ENCODE data around the gene DNAJC25. TPM values are rescaled to one million over a fixed set of nuclear protein-coding genes. Genes with fewer than 3 reads are reported as not detected.
"Not testable (repeated sequence)": the region's sequence is repeated elsewhere in the genome, so short reads cannot be mapped to it uniquely, and the experiment has no call there.

DNAJC25 gene
- 4.8 and 6.0 TPM in 2 replicates for total RNA-seq (2014; rRNA removed; shearing (Covaris generic))
- polyA plus RNA-seq (2015; cell fraction: cytosol; rRNA removed) = 9.1 and 10.2 TPM in 2 replicates
- polyA plus RNA-seq (2015; cell fraction: nucleus; rRNA removed) = 9.1 and 13.8 TPM in 2 replicates

DNA sequence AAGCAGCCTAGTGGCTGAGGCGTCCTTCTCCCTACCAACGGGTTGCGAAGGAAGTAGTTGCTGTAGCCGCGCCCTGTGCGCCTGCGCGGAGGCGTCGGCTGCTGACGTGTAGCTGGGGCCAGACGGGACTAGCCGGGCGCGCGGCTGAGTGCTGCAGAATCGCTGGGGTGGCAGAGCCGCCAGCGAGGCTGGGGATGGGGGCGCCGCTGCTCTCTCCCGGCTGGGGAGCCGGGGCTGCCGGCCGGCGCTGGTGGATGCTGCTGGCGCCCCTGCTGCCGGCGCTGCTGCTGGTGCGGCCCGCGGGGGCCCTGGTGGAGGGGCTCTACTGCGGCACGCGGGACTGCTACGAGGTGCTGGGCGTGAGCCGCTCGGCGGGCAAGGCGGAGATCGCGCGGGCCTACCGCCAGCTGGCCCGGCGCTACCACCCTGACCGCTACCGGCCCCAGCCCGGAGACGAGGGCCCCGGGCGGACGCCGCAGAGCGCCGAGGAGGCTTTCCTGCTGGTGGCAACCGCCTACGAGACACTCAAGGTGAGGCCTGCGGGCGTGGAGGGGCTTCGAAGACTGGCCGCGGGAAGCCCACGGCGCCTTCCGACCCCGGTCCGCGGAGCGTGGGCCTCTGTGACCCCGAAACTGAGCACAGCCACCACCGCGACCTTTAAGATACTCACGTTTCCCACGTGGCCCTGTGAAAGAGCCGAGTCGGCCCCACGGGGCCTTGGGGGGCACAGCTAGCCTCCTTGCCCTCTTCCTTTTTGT lies at the start of gene DNAJC25:
Gene DNAJC25 (plus strand): TSS at position 121 of the 758 bp plus-strand sequence. CDS start 74 bp downstream, at position 195.
- DNase-seq (ENCODE audit: low read depth) = peak; percentile 97

DNA sequence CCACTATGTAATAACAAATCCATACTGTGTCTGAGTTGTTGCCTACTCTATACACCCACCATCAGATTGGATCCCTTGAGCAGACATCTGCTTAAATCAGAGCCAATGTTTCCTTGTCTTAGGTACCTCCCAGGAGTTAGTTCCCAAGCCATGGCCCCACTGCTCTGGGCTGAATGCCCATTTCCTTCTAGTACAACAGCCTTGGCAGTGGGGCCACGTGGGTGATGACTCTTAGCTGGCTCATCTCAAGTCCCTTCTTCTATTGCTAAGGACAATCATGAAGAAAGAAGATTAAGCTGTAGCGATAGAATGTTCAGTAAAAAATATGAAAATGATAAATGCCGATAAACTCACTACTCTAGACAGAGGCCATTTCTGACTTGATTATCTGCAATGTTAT lies 48.2 kb upstream of the DNAJC25 start:
- peak; percentile 53 for DNase-seq (ENCODE audit: low read depth)

DNA sequence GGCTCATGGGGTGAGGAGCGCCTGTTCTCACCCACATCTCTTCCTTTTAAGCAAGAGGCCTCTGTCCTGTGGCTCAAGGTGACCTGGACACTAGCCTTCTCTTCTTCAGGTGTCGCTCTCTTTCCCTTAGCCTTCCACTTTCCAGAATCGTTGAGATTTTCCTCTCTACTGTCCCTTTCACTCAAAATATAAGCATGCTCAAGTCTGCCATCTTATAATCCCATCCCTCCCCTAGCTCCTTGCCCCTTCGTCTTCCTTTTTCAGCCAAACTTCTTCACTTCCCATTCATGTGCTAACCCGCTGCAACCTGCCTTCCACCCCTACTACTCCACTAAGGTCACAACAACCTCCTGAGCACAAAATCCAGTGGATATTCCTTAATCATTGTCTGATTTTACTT lies 44.8 kb upstream of the DNAJC25 start:
- DNase-seq (ENCODE audit: low read depth) = no peak

DNA sequence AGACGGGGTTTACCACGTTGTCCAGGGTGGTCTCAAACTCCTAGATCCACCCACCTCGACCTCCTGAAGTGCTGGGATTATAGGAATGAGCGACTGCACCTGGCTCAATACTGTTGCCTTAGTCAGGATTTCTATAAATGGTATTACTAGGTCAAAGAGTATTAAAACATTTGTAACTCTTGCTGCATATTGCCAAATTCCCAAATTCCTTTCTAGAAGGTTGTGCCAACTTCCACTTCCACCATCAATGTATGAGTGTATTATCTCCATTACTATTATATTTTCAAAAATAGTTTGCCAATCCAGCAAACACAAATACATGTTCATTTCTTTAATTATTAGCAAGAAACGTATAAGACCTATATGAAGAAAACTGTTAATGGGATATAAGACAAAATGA lies 42.3 kb upstream of the DNAJC25 start:
- DNase-seq (ENCODE audit: low read depth) = no peak

DNA sequence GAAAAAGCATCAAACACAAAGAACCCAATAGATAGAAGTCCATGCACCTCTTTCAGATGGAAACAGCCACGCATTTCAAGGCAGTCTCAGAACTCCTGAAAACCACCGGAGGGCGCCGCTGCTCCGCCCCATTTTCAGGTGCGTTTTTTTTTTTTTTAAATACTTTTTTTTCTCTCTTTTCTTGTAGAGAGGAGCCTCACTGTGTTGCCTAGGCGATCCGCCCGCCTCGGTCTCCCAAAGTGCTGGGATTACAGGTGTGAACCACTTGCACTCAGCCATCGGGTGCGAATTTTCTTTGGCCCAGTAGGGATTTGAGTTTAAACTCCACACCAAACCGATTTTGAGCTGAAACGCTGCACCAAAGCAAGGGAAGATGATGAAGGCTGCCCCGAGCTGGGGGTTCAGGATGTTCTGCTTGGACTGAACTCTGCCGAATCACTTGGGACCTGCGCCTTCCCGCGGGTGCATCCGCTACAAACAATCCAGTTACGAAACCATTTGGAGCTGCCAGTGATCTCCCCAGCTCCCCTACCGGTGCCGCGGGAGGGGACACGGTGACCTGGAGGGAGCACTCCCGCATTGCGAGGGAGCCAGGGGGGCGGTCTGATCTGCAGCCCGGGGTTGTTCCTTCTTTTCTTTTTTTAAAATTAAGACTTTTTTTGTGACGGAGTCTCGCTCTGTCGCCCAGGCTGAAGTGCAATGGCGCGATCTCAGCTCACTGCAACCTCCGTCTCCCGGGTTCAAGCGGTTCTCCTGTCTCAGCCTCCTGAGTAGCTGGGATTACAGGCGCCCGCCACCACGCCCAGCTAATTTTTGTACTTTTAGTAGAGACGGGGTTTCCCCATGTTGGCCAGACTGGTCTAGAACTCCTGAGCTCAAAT lies 33.0 kb upstream of the DNAJC25 start:
- DNase-seq (ENCODE audit: low read depth) = peak; percentile 56

DNA sequence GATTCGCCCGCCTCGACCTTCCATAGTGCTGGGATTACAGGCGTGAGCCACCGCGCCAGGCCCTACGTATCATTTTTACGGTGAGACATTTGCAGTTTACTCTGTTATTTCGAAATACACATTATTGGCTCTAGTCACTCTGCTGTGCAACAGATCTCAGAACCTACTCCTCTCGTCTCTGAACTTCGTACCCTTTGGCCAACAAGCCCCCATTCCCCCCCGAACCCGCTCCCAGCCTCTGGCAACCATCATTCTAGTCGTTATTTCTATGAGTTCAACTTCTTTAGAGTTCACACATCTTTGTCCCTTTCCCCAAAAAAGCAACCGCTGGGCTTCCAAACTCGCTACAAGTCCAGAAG lies 32.4 kb upstream of the DNAJC25 start:
- DNase-seq (ENCODE audit: low read depth) = no peak

DNA sequence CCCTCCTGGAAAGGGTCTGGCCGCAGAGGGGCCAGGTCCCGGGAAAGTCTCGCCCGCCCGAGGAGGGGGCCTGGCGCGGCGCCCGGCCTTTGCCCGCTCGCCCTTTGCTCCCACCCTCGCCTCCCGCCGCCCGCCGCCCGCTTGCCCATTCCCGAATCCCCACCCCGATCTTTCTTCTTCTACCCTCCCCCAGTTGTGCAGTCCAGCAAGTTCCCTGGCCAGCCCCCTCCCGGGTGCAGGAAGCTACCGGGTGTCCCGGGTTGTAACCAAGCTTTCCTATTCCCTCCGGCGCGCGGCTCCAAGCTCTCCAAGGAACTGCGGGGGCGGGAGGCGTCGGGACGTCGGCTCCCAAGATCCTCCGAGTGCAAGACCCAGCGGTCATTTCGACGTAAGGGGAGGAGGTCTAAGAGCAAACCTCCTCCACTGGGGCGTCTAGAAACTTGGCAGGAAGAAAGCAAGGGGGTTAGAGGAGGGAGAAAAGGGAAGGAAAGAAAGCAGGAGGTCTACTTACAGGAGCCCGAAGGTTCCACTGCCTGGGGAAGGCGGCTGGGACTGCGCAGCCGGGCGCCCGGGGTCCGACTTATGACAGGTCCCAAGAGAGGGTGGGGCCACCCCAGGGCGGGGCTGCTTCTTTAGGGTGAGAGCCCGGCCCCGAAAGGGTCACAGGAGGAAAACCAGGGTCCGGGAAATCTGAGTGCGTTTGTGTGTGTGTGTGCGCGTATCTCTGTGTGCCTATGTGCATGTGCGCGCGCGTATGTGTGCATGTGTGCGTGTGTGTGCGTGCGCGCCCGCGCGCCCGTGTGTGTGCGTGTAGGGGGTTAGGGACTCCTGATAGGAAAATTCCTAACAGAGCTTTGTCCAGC lies 31.8 kb upstream of the DNAJC25 start, which contains the start of gene PTGR1:
Gene PTGR1 (minus strand): TSS at position 556 of the 863 bp plus-strand sequence. CDS start 2,225 bp downstream, outside the sequence.
- DNase-seq (ENCODE audit: low read depth) = peak; percentile 35

DNA sequence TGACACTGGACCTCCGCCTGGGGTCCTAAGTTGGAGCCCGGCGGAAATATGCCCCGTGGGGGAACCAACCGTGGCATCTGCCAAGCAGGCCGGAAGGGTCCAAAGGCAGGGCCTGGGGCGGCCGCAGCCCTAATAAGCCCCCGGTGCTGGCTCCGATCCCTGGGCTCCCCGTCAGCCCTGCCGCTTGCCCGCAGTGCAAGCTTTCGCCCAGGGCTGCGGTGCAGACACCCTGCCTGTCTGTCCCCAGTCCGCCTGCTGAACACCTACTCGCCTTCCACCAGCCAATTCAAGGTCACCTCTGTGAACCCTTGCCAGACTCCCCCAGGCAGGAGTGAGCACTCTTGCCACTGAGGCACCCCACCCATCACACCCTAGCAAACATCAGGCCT lies 31.2 kb upstream of the DNAJC25 start:
- DNase-seq (ENCODE audit: low read depth) = no peak

DNA sequence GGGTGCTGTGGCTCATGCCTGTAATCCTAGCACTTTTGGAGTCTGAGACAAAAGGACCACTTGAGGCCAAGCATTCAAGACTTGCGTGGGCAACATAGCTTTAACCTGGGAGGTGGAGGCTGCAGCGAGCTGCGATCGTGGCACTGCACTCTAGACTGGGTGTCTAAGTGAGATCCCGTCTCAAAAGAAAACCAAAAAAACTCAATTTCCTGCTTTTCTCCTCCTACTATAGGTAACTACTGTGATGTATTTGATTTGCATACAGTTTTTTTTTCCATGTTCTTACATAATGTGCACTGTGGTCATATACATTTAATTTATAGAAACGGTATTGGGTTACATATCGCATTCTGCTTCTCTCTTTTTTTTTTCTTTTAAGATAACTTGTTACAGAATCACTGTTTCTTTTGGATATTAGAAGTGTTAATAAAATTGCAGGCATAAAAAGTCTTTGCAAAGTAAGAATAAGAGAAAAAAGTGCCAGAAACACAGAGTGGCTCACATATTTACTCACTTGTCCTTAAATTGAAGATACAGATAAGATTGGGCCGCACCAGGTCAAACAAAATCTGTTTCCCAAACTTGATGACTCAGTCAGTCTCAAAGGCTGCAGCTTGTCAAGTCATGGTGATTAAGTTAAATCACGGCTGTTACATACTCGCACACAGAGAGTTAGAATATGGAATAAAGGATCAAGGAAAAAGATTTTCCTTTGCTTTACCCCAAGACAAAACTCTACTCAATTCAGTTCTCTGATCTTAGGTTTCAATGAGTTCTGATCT lies 29.7 kb upstream of the DNAJC25 start:
- DNase-seq (ENCODE audit: low read depth) = no peak

DNA sequence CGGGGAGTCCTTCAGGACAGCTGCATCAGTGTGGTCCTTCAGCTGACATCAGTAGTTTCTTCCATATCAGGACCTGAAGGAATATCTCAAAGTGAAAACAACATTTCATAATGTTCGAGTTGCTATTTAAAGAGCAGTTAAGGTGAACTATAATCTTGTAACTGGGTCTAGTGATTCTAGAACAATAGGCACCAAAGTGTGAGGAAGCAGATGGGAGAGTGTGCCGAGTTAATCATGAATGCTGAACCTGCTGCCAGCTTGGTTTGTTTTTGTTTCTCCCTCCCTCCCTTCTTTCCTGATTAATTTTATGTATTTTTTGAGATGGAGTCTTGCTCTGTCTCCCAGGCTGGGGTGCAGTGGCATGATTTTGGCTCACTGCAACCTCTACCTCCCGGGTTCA lies 28.1 kb upstream of the DNAJC25 start:
- DNase-seq (ENCODE audit: low read depth) = no peak

DNA sequence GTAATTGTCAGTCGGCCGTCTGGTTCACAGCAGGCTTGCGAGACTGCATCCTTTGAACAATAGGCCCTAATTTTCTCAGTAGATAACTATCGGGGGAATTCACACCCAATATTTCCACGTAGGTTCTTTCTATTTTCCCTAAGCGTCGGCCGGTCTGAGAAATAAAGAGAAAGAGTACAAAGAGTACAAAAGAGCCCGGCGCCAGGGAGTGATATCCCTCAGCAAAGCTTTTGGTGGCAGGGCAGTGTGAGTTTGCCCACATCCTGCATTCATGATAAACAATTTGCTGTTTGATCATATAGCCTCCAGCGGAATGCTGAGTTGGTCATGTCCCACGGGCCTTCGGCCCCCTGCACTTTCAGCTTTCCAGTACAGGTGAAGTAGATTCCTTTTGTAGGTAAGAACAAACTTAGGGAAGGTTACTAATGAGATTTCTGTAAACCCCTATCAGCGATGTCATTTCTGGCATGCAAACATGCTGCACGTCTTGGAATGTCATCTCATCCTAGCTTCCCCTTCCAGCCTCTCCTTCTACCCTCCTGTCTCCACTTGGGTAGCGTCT lies 27.0 kb upstream of the DNAJC25 start:
- no peak for DNase-seq (ENCODE audit: low read depth)

DNA sequence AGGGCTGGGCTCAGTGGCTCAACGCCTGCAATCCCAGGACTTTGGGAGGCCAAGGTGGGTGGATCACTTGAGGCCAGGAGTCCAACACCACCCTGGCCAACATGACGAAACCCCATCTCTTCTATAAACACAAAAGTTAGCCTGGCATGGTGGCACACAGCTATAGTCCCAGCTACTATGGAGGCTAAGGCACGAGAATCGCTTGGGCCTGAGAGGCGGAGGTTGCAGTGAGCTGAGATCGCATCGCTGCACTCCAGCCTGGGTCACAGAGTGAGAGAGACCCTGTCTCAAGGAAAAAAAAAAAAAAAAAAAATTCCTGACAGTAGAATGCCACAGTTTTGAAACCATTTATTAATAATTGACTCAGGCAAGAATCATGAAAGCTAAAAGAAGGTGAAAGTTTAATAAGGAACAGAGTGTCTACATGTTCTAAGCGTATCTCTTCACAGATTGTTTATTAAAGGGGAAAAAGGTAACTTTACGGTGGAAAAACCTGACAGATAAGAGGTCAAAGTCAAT lies 26.0 kb upstream of the DNAJC25 start:
- no peak for DNase-seq (ENCODE audit: low read depth)

DNA sequence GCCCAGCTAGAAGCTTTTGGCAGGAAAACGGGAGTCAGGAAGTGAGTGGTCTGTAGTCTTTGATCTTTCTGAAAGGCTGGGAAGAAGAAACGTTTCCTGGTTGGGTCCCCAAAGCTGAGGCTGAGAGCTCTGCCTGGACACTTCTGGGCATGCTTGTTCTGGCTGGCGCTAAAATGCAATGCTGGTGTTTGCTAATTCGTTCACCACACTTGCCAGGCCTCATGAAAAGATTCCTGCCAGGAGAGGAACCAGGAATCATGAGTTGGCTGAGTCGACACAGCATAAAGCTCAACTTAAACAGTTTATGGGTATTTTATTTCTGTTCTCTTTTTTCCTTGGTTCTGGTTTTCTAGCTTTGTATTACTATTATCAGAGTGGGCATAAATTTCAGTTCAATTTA lies 21.0 kb upstream of the DNAJC25 start:
- no peak for DNase-seq (ENCODE audit: low read depth)

DNA sequence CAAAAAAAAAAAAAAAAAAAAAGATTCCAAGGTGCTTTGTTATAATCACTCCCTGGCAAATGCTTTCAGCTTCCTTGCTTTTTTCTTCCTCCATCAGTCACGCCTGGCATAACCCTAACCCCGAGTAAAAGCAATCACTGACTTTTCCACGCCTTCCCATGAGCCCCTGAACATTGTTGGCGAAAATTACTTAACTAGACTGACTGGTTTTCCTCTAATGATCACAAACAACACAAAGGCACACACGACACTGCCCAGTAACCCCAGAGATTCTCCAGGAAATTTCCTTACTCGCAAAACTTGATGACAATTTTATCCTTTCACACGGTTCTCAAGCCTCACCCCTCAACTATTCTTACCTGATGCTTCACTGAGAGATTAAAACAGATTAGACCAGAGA lies 20.3 kb upstream of the DNAJC25 start:
- no peak for DNase-seq (ENCODE audit: low read depth)

DNA sequence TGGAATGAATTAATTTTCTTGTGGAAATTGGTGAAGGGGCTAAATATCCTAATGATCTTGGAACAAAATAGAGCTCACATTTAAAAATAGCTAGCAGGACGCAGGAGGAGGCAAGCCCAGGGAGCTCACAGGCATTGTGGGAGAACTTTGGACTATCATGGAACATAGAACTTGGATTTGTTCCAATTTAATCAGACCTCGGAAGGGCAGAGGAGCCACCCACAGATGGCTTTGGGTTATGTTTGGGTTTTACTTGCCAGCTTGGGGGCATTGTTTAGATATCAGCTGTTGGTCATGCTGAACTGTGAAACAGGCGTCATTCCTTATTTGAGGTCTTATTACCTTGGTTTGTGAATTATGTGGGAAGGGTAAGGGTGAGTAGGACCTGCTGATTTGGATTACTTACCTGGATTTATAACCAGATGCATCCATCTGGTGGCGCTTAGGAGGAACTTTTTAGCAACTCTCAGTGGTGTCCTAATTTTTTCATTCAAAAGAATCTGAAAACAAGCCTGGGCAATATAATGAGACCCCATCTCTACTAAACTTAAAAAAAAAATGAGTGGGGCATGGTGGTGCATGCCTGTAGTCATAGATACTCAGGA lies 17.6 kb upstream of the DNAJC25 start:
- DNase-seq (ENCODE audit: low read depth) = no peak

DNA sequence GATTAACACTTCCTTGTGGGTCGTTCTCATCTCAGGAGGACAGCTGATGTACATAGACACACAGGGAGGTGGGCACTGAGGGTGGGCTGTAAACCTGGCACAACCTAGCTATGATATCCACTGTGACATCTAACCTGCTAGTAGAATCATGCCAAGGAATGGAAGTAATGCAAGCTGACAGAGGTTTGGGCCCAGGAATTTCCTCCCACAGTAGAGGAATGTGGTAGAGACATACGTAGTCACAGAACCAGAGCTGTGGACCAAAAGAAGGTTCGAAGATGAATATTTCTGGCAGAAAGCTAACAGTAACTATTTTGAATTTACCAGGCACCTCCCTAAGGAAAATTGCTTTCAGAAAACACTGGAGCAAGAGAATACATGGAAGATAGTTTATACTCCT lies 15.2 kb upstream of the DNAJC25 start:
- no peak for DNase-seq (ENCODE audit: low read depth)

DNA sequence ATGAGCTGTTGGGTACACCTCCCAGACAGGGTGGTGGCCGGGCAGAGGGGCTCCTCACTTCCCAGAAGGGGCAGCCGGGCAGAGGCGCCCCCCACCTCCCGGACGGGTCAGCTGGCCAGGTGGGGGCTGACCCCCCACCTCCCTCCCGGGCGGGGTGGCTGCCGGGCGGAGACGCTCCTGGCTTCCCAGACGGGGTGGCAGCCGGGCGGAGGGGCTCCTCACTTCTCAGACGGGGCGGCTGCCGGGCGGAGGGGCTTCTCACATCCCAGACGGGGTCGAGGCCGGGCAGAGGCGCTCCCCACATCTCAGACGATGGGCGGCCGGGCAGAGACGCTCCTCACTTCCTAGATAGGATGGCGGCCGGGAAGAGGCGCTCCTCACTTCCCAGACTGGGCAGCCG lies 13.8 kb upstream of the DNAJC25 start:
- not testable (repeated sequence) for DNase-seq (ENCODE audit: low read depth)

DNA sequence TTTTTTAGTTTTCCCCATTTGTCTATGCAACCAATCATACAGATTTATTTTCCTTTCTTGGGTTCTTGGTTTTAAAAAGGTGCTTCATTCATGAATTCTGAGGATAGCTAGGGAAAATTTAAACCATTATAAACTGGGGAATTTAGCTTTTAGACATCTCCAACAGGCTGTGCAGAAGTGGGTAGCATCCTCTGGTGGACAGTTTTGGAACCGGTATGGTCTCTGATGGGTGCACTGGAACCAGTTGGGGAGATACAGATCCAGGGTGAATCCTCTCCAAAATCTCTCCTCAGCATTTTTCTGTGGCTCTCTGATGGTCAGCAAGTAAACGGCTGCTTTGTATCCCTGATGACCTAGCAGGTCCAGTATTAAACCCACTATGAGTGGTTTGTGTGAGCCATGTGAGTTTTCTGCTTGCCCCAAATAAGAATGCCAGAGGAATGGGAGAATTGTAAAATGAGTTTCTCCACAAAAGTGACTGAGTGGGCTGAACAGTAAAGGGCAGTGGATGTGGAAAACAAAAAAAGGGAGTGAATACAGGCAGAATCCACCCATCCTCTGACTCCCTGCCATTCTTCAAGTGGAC lies 9.1 kb upstream of the DNAJC25 start:
- DNase-seq (ENCODE audit: low read depth) = no peak

DNA sequence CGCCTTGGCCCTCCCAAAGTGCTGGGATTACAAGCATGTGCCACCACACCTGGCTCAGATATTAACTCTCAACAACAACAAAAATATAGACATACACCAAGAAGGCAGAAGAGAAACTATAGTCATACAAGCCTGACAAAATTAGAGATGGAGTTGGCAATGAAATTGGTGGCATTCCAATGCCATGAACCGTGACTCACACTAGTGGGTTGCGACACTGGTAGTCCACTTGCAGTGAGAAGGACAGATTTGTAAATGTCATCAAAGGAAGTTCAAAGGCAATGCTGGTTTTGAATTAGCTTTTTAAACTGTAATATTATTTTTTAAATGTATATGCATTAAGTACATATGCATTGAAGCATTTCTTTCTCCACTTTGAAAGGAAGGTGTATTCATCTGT lies 8.5 kb upstream of the DNAJC25 start:
- peak; percentile 70 for DNase-seq (ENCODE audit: low read depth)

Measured in HT1080 (cell line).